HUES6 (cell line): Measurements from ENCODE around the gene MYO16.

Source experiments
- H3K27ac ChIP-seq: 2 replicates; pipeline ENCODE4 v1.7.0; 2013; ENCODE audit warnings: low read depth, mild to moderate bottlenecking, low read length, inconsistent platforms
- H3K27me3 ChIP-seq: 2 replicates; pipeline ENCODE4 v1.6.1; 2013; ENCODE audit warnings: low read length; ENCODE audit not compliant: control insufficient read depth, insufficient read depth
- H3K36me3 ChIP-seq: 2 replicates; pipeline ENCODE4 v1.6.1; 2013; ENCODE audit warnings: low read length; ENCODE audit not compliant: control insufficient read depth, insufficient read depth
- H3K4me1 ChIP-seq: 2 replicates; pipeline ENCODE4 v1.6.1; 2013; ENCODE audit warnings: low read length; ENCODE audit not compliant: control insufficient read depth, insufficient read depth
- H3K4me3 ChIP-seq: 2 replicates; pipeline ENCODE4 v1.5.1; 2013; ENCODE audit warnings: low read depth, low read length
- H3K9ac ChIP-seq: one replicate; pipeline ENCODE4 v1.6.1; 2013; ENCODE audit warnings: mild to moderate bottlenecking, low read length
- H3K9me3 ChIP-seq: 2 replicates; pipeline ENCODE4 v1.6.1; 2013; ENCODE audit warnings: low read depth, low read length; ENCODE audit not compliant: control insufficient read depth, insufficient read depth

The MYO16 gene

DNA sequence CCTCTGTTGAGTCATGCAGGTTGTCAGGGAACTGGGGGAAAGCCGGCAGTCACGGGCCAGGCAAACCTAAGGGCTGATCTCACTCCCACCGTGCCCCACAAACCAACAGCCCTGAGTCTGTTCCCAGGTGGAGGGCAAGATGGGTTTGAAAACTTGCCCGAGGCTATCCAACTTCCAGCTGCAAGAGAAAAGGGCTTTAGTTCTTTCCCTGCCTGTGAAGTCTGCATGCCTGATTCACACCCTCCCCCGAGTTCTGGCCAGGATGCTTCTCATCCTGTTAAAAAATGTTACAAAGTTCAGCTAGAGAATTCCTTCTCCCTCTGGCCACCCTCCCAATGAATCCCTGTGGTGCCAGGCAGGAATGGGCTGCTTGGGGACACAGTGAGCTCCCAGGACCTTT is 33.1 kb downstream of the MYO16 start:
- Histone ChIP-seq H3K4me1 (no peaks in the 10 kb centered on the region; the same call in 1 of the 2 replicates), H3K27me3 (no peaks in the 10 kb centered on the region), H3K4me3 (no peak overlapping the region), H3K27ac (no peak overlapping the region), H3K9me3 (peaks cover 3% of the 10 kb centered on the region), H3K9ac (no peak overlapping the region), H3K36me3 (no peaks in the 10 kb centered on the region)

DNA sequence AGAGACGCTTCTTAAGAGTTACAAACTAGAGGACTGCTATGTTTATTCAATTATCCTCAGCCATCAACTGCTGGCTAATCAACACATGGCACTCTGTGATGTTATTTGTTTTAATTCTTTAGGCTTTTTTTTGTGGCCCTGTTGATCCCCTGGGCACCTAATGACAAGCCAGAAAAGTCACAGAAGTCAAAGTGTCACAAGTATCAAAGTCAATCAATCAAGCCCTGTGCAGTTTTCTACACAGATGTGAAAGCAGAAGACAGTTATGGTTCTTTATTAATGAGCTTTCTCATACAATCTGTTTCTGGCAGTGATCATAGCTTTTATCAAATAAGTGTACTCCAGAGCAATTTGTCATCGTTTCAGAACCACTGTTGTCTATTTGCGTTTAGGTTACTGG is 34.3 kb downstream of the MYO16 start:
- H3K27ac ChIP-seq = no peak overlapping the region
- no peaks in the 10 kb centered on the region for H3K27me3 ChIP-seq
- no peaks in the 10 kb centered on the region for H3K36me3 ChIP-seq
- H3K4me1 ChIP-seq = no peaks in the 10 kb centered on the region; the same call in 1 of the 2 replicates
- H3K9me3 ChIP-seq = peaks cover 6% of the 10 kb centered on the region
- no peak overlapping the region for H3K9ac ChIP-seq
- H3K4me3 ChIP-seq = no peak overlapping the region

DNA sequence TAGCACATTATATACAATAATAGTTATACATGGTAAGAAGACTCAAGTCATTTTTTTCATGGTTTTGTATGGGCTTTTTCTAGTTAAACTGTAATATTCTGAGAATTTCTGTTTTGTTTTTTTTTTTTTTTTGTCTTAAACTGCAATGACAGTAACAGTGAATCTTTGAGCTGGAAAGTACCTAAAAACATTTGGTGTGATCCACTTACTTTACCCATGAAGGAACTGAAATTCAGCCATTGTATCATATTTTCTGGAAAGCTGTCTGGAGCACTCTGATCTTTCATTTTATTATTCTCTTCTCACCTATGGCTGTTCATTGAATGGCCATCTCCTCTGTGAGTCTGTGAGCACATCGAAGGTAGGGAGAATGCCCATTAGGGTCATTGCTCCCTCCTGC is 37.8 kb downstream of the MYO16 start:
- H3K36me3 ChIP-seq = no peaks in the 10 kb centered on the region
- no peak overlapping the region for H3K4me3 ChIP-seq
- H3K4me1 ChIP-seq = no peaks in the 10 kb centered on the region; the same call in 1 of the 2 replicates
- no peak overlapping the region for H3K9ac ChIP-seq
- H3K27ac ChIP-seq = no peak overlapping the region
- H3K27me3 ChIP-seq = no peaks in the 10 kb centered on the region
- peaks cover 12% of the 10 kb centered on the region; the same call in 1 of the 2 replicates for H3K9me3 ChIP-seq

DNA sequence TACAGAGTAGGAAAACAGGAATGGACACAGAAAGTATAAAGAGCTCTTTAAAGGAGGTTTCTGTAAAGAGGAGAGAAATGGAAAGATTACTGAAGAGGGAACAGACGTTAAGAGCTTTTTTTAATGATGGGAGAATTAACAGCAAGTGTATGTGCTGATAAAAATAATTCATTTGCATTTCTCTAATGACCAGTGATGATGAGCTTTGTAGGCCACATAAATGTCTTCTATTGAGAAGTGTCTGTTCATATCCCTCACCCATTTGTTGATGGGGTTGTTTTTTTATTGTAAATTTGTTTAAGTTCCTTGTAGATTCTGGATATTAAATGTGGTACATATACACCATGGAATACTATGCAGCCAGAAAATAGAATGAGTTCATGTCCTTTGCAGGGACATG is 40.0 kb downstream of the MYO16 start:
- Histone ChIP-seq H3K27ac (no peak overlapping the region), H3K4me1 (no peaks in the 10 kb centered on the region), H3K9me3 (peaks cover 12% of the 10 kb centered on the region; the same call in 1 of the 2 replicates), H3K4me3 (no peak overlapping the region), H3K36me3 (no peaks in the 10 kb centered on the region), H3K27me3 (no peaks in the 10 kb centered on the region), H3K9ac (no peak overlapping the region)

DNA sequence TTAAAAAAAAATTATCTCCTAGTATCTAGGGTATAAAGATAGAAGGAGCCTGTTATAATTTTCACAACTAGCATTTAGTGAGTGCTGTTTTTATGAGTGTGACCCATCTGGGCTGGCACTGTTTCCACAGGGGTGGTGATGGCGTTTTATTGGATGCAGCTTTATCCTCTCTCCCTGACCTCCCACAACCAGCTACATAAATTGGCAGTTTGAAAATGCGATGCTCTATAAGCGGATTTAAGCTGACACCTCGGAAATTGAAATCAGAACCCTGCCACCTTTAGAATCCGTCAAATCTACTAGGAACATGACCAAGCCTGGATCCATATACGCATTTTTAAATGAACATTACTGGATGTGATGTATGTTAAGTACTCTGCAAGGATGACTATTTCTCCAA is 44.9 kb downstream of the MYO16 start:
- no peak overlapping the region for H3K27ac ChIP-seq
- peaks cover 4% of the 10 kb centered on the region; the same call in 1 of the 2 replicates for H3K9me3 ChIP-seq
- H3K27me3 ChIP-seq = no peaks in the 10 kb centered on the region
- no peak overlapping the region for H3K9ac ChIP-seq
- no peak overlapping the region for H3K4me3 ChIP-seq
- no peaks in the 10 kb centered on the region for H3K4me1 ChIP-seq
- no peaks in the 10 kb centered on the region for H3K36me3 ChIP-seq

DNA sequence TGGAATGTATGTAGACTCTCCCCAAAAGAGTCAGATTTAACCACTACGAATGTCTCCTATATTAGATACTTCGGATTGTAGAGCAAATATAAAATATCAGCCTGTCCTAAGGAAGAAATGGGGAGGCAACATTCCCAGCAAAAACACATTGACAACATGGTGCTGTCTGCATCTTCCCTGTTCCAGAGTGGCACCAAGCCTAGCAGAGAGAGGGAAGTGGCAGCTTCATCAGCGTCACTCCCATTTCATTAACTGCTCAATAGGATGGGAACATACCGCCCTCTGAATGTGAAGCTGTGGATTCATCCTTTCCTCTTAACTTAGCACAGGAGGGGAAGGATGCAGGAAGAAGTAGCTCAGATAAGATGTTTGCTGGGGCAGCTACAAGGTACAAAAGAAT is 45.4 kb downstream of the MYO16 start:
- H3K9me3 ChIP-seq = 0 out of 2 replicates have a peak, but pooled peaks cover 4% of the 10 kb centered on the region
- no peaks in the 10 kb centered on the region for H3K36me3 ChIP-seq
- H3K27ac ChIP-seq = no peak overlapping the region
- no peak overlapping the region for H3K9ac ChIP-seq
- no peak overlapping the region for H3K4me3 ChIP-seq
- H3K27me3 ChIP-seq = no peaks in the 10 kb centered on the region
- no peaks in the 10 kb centered on the region for H3K4me1 ChIP-seq

DNA sequence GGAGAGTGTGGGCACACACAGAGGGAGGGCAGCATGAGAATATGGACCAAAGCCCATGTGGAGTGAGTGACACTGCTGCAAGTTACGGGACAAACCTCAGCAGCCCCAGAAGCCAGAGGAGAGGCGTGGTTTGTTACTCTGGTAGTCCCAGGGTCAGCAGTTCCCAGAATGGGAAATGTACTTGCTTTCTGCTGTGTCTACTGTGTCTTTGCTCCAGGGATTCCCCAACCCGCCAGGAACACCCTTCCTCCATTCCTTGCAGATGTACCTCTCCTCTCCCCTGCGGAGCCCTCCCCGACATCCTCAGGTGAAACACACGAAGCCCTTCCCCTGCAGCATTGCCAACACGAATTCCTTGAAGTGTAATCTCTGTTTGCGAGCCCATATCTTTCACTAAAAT is 47.2 kb downstream of the MYO16 start:
- H3K9ac ChIP-seq = no peak overlapping the region
- no peaks in the 10 kb centered on the region for H3K9me3 ChIP-seq
- H3K27ac ChIP-seq = no peak overlapping the region
- no peaks in the 10 kb centered on the region for H3K27me3 ChIP-seq
- no peak overlapping the region for H3K4me3 ChIP-seq
- H3K36me3 ChIP-seq = no peaks in the 10 kb centered on the region
- H3K4me1 ChIP-seq = no peaks in the 10 kb centered on the region

DNA sequence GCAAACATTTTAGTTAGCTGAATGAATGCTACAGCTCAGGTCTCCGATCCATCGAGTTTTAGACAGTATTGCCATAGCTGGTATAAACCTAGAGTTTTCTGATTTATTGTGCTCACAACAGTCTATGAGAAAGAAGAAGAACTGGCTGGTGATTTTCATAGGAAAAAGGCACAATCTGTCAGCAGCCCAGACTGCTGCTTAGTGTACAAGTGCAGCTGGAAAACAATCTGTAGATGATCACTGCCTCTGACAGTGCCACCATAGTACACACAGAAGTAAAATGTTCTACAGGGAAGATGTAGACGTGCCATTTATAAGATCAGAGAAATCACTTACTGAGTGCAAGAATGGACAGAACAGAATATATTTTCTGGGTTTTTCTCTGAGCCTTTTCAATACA is 48.4 kb downstream of the MYO16 start:
- H3K27me3 ChIP-seq = no peaks in the 10 kb centered on the region
- no peak overlapping the region for H3K27ac ChIP-seq
- H3K4me1 ChIP-seq = no peaks in the 10 kb centered on the region

DNA sequence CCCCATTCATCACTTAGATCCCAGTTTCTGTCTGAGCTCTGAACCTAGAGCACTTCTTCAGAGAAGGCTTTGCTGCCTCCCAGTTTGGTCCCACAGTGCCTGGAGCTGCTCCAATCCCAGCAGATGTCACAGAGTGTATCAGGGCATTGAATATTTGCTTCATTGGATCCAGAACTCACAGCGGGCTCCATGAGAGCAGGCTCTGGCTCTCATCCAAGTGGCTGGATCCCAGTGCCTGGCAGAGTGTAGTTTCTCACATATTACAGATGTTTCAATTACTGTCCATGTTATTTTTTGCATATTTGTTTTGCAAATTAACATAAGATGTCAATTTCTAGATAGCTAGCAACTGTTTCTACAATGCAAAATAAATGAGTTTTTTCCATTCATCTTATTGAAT is 50.6 kb downstream of the MYO16 start:
- Histone ChIP-seq H3K9me3 (no peaks in the 10 kb centered on the region), H3K27ac (no peak overlapping the region), H3K27me3 (no peaks in the 10 kb centered on the region), H3K4me3 (no peak overlapping the region), H3K36me3 (no peaks in the 10 kb centered on the region), H3K4me1 (no peaks in the 10 kb centered on the region), H3K9ac (no peak overlapping the region)

More for the DNA sequence above, 48.4 kb downstream of the MYO16 start:
- Histone ChIP-seq H3K9me3 (no peaks in the 10 kb centered on the region), H3K4me3 (no peak overlapping the region), H3K36me3 (no peaks in the 10 kb centered on the region), H3K9ac (no peak overlapping the region)

DNA sequence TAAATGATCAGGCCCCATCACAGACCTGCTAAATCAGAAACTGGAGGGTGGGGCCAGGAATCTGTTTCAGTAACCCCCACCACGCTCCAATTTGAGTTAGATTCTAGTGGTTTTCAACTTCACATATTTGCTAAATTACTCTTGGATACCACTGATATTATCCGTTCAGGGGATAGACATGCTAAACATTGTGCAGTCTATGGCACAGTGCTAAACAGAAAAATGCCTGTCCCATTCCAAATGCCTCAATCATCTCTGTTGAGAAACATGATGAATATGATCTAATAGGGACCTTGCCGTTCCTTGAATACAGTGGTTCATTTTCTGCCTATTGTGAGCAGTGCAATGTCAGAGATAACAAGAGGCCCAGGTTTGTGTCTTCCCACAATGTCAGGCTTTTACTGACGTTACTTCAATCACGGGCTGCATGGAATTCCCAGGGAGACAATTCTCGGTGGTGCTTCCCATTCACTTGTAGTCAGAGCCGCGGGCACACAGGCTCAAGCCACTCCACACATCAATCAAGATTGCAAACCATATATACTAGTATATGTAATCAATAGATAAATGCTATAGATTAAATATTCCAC is 52.7 kb downstream of the MYO16 start:
- Histone ChIP-seq H3K9ac (no peak overlapping the region), H3K4me3 (no peak overlapping the region), H3K27ac (no peak overlapping the region), H3K27me3 (no peaks in the 10 kb centered on the region), H3K4me1 (no peaks in the 10 kb centered on the region), H3K36me3 (no peaks in the 10 kb centered on the region), H3K9me3 (no peaks in the 10 kb centered on the region)

DNA sequence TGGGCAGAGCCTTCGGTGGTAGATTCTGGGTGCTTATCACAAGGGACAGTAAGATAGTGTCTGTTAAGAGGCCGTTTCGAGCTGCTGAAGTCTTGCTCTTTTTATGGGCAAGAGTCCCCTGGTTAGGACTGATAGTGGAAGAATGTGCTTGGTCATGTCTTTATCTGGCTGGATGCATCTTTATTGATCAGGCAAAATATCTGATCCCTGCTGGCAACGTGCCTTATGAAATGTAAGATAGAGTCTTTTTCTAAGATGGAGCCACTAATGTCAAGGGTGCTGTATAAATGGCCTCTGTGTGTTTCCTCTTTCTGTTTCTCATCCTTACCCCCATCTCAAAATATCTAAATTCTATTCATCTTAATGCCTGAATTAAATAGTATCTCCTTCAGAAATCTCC is 53.3 kb downstream of the MYO16 start:
- H3K4me3 ChIP-seq = no peak overlapping the region
- no peaks in the 10 kb centered on the region for H3K9me3 ChIP-seq
- no peaks in the 10 kb centered on the region for H3K36me3 ChIP-seq
- H3K4me1 ChIP-seq = no peaks in the 10 kb centered on the region
- H3K27me3 ChIP-seq = no peaks in the 10 kb centered on the region
- no peak overlapping the region for H3K9ac ChIP-seq
- no peak overlapping the region for H3K27ac ChIP-seq

DNA sequence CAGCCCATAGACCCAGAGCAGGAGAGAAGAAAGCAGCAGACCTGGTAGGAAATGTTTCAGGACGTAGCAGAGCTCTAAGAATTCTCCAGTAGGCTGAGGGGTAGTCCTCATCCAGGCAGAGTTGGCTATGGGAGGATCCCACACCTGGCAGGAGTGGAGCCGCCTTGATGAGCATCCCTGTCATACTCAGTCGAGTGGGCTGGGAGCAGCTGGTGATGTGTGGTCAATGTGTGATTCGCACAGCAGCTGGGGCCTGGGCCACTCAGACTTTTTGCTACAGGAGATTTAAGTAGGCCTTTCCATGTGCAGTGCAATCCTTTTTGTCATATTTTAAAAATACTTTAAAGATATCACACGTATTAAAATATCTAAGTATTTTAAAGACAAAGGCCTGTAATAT is 56.6 kb downstream of the MYO16 start:
- no peak overlapping the region for H3K9ac ChIP-seq
- H3K9me3 ChIP-seq = no peaks in the 10 kb centered on the region
- no peak overlapping the region for H3K27ac ChIP-seq
- H3K4me1 ChIP-seq = no peaks in the 10 kb centered on the region
- H3K4me3 ChIP-seq = no peak overlapping the region
- no peaks in the 10 kb centered on the region for H3K36me3 ChIP-seq
- H3K27me3 ChIP-seq = no peaks in the 10 kb centered on the region
